Keratinocyte (primary cell): ENCODE results near the gene PLXDC2. TPM values are rescaled to one million over a fixed set of nuclear protein-coding genes. Genes with fewer than 3 reads are reported as not detected.

ENCODE experiments used
- DNase-seq: peaks from one replicate; pipeline ENCODE4 v3.0.0-alpha.2; 2011; ENCODE audit warnings: low read depth, missing footprints, low spot score
- FAIRE-seq: peaks from 2 replicates; lab custom pipeline; 2011; peaks lifted over from hg19 to GRCh38; lab: Jason Lieb, UNC
- H2AFZ ChIP-seq: 2 replicates; pipeline ENCODE4 v1.6.0; 2012; ENCODE audit warnings: low read length, control low read depth, inconsistent platforms; ENCODE audit not compliant: control insufficient read depth
- H3K27ac ChIP-seq: 2 replicates; pipeline ENCODE4 v1.5.1; 2011; ENCODE audit warnings: low read length; ENCODE audit not compliant: control insufficient read depth, insufficient read depth
- H3K27me3 ChIP-seq: 3 replicates; pipeline ENCODE4 v1.6.0; 2011; ENCODE audit warnings: low read length; ENCODE audit not compliant: control insufficient read depth, insufficient read depth; ENCODE audit errors: extremely low read depth
- H3K36me3 ChIP-seq, 2 experiments: 2 replicates in 1 of 2; 3 replicates in 1 of 2; pipeline ENCODE4 v1.5.1; 2011; ENCODE audit warnings: low read length in 2 of 2, mild to moderate bottlenecking in 1 of 2; ENCODE audit not compliant: control insufficient read depth in 2 of 2, insufficient read depth in 2 of 2; ENCODE audit errors: extremely low read depth in 1 of 2
- H3K4me1 ChIP-seq: 3 replicates; pipeline ENCODE4 v1.5.1; 2011; ENCODE audit warnings: low read length; ENCODE audit not compliant: control insufficient read depth, insufficient read depth; ENCODE audit errors: extremely low read depth
- H3K4me2 ChIP-seq: 3 replicates; pipeline ENCODE4 v1.6.0; 2011; ENCODE audit warnings: low read depth, low read length; ENCODE audit not compliant: control insufficient read depth, insufficient read depth; ENCODE audit errors: extremely low read depth
- H3K4me3 ChIP-seq, 3 experiments: fragments of 200-600 bp in 1 of 3; sonication (generic) in 1 of 3; 2 replicates in 2 of 3; 3 replicates in 1 of 3; pipeline ENCODE4 v1.5.1; 2011 to 2016; ENCODE audit warnings: low read length in 3 of 3, mild to moderate bottlenecking in 3 of 3, control low read depth in 2 of 3, inconsistent platforms in 1 of 3, low read depth in 1 of 3, mixed read lengths in 1 of 3, mixed run types in 1 of 3, moderate library complexity in 1 of 3; ENCODE audit not compliant: control insufficient read depth in 2 of 3, insufficient read depth in 2 of 3; ENCODE audit errors: extremely low read depth in 1 of 3
- H3K79me2 ChIP-seq: 2 replicates; pipeline ENCODE4 v1.6.0; 2012; ENCODE audit warnings: low read length; ENCODE audit not compliant: control insufficient read depth, insufficient read depth
- H3K9ac ChIP-seq: 3 replicates; pipeline ENCODE4 v1.6.0; 2011; ENCODE audit warnings: low read length; ENCODE audit not compliant: control insufficient read depth, insufficient read depth; ENCODE audit errors: extremely low read depth
- H3K9me1 ChIP-seq: 3 replicates; pipeline ENCODE4 v1.6.0; 2011; ENCODE audit warnings: low read length; ENCODE audit not compliant: control insufficient read depth, insufficient read depth; ENCODE audit errors: extremely low read depth
- H3K9me3 ChIP-seq: 2 replicates; pipeline ENCODE4 v1.5.1; 2012; ENCODE audit warnings: low read depth, low read length; ENCODE audit not compliant: control insufficient read depth
- H4K20me1 ChIP-seq: 3 replicates; pipeline ENCODE4 v1.6.0; 2011; ENCODE audit warnings: low read length; ENCODE audit not compliant: control insufficient read depth, insufficient read depth; ENCODE audit errors: extremely low read depth
- CTCF ChIP-seq, 3 experiments: IDR thresholded peaks in 1 of 3; conservative IDR thresholded peaks in 1 of 3; optimal IDR thresholded peaks in 1 of 3; 2 replicates in 2 of 3; 3 replicates in 1 of 3; pipeline versions ENCODE3 to v1.5.1; 2011; ENCODE audit warnings: low read length in 3 of 3, mild to moderate bottlenecking in 3 of 3, moderate library complexity in 2 of 3, control low read depth in 1 of 3, inconsistent platforms in 1 of 3; ENCODE audit not compliant: insufficient read depth in 2 of 3; ENCODE audit errors: extremely low read depth in 1 of 3
- EZH2 ChIP-seq: IDR thresholded peaks from one replicate; pipeline ENCODE4 v1.6.1; 2012; ENCODE audit warnings: inconsistent platforms, mild to moderate bottlenecking, low read length, moderate library complexity
- dilution Hi-C: fragments of 300-500 bp; cut with MboI; formaldehyde crosslinking; loops from one replicate; pipeline ENCODE4 v1.7.0; 2020; ENCODE audit warnings: low sequenced_read_pairs; ENCODE audit not compliant: extremely low pct_ligation_motif_present
- polyA plus RNA-seq, 5 experiments: library from polyadenylated mRNA; depleted of rRNA in 3 of 5; stranded (reverse) in 3 of 5; stranded (forward) in 1 of 5; unstranded in 1 of 5; fragments of >200 nt; gene quantifications; 1 replicate in 1 of 5; 2 replicates in 3 of 5; 3 replicates in 1 of 5; pipeline versions ENCODE4 v1.2.1 to v1.2.3, GENCODE V29; 2011 to 2012; ENCODE audit warnings: missing spikeins in 2 of 5, low read depth in 1 of 5, low replicate concordance in 1 of 5

The PLXDC2 gene
- polyA plus RNA-seq, 1 donor (not counting 4 experiments of a cell fraction or from before 2014, with no cell fraction given) = 12.9 TPM

DNA sequence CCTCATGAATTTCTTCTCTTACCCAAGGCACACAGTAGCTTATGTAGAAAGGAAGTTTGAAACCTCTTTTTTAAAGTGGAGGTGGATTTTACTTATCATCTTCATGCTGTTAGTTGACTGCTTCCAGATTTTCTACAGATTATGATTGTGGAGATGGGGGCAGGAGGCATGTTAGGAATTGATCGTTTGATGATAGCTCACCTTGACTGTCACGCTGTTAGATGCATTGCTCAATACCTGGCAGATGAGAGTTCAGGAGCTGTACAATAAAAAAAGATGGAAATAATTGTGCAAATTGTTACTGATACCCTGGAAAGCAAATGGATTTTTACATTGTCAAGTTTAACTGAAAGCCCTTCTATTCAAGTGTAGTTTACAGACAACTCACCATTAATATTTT is 340.3 kb downstream of the PLXDC2 start:
- Histone ChIP-seq H2AFZ (no peak overlapping the region), H3K27ac (no peak overlapping the region), H3K27me3 (no peaks in the 10 kb centered on the region), H3K9me3 (no peaks in the 10 kb centered on the region), H3K79me2 (no peaks in the 10 kb centered on the region), H3K36me3 (no peaks in the 10 kb centered on the region), H3K9me1 (no peaks in the 10 kb centered on the region), H4K20me1 (no peaks in the 10 kb centered on the region), H3K4me3 (no peak overlapping the region), H3K4me1 (no peaks in the 10 kb centered on the region), H3K9ac (no peak overlapping the region), H3K4me2 (no peak overlapping the region)
- no peak for DNase-seq
- dilution Hi-C loops = no loop called here
- no peak for TF ChIP-seq CTCF (optimal IDR thresholded peaks at IDR 0.05 in 1 of 3, IDR thresholded peaks at IDR 0.05 in 1 of 3, conservative IDR thresholded peaks at IDR 0.05 in 1 of 3; ENCODE audit: extremely low read depth in 1 of 3, insufficient read depth in 2 of 3, low read length in 3 of 3)
- no peak for FAIRE-seq

- dilution Hi-C loops = no loop called here
- Histone ChIP-seq H2AFZ (no peak overlapping the region), H3K4me2 (no peak overlapping the region), H3K9ac (no peak overlapping the region), H3K9me3 (no peaks in the 10 kb centered on the region), H3K27ac (no peak overlapping the region), H3K36me3 (no peaks in the 10 kb centered on the region), H3K79me2 (no peaks in the 10 kb centered on the region), H3K4me1 (no peaks in the 10 kb centered on the region), H3K4me3 (no peak overlapping the region), H3K27me3 (no peaks in the 10 kb centered on the region), H4K20me1 (no peaks in the 10 kb centered on the region), H3K9me1 (no peaks in the 10 kb centered on the region)
- no peak for TF ChIP-seq CTCF (optimal IDR thresholded peaks at IDR 0.05 in 1 of 3, IDR thresholded peaks at IDR 0.05 in 1 of 3, conservative IDR thresholded peaks at IDR 0.05 in 1 of 3; ENCODE audit: extremely low read depth in 1 of 3, insufficient read depth in 2 of 3, low read length in 3 of 3)
- no peak for TF ChIP-seq EZH2
- FAIRE-seq = no peak
- DNase-seq = no peak
Measured at GRCh38 chr10:20157314-20157713, 341.1 kb downstream of the PLXDC2 start.
